Activated T-helper 1 cell treated with anti-CD3 and anti-CD28 coated beads, Interleukin-12 subunit alpha, Interleukin-12 subunit beta, Interleukin-2, Interleukin-4 antibody, amounts not matched to agents 30 ng/mL and 10 ng/mL and 1 ng/mL, durations not matched to agents 14 hours and 24 hours and 36 hours (primary cell): Measurements from ENCODE around the gene HOXD11. TPM values are rescaled to one million over a fixed set of nuclear protein-coding genes. Genes with fewer than 3 reads are reported as not detected.

ENCODE experiments used
- DNase-seq: peaks from one replicate; pipeline ENCODE4 v3.0.0; 2021; ENCODE audit warnings: low spot score
- H3K27ac Mint-ChIP-seq: one replicate; pipeline ENCODE4 v1.8.0; 2021; ENCODE audit warnings: mild to moderate bottlenecking, mixed read lengths
- H3K27me3 Mint-ChIP-seq: one replicate; pipeline ENCODE4 v1.8.0; 2022; ENCODE audit warnings: mild to moderate bottlenecking, moderate library complexity, mixed read lengths; ENCODE audit not compliant: insufficient read depth
- H3K36me3 Mint-ChIP-seq: one replicate; pipeline ENCODE4 v1.8.0; 2021; ENCODE audit warnings: low read depth, mixed read lengths
- H3K4me1 Mint-ChIP-seq: one replicate; pipeline ENCODE4 v1.8.0; 2021; ENCODE audit warnings: low read depth, mixed read lengths
- H3K4me3 Mint-ChIP-seq: one replicate; pipeline ENCODE4 v1.8.0; 2021; ENCODE audit warnings: mild to moderate bottlenecking, moderate library complexity, mixed read lengths
- H3K9me3 Mint-ChIP-seq: one replicate; pipeline ENCODE4 v1.8.0; 2021; ENCODE audit warnings: mixed read lengths
- intact Hi-C: fragments of 100-400 bp; cut with micrococcal nuclease; formaldehyde crosslinking; loops from one replicate; pipeline ENCODE4 v1.15.1; 2024
- total RNA-seq: library from RNA; stranded (reverse); gene quantifications from 2 replicates; pipeline ENCODE4 v1.2.3, GENCODE V29; 2022

HOXD11 gene
- not detected in 2 replicates for total RNA-seq

DNA sequence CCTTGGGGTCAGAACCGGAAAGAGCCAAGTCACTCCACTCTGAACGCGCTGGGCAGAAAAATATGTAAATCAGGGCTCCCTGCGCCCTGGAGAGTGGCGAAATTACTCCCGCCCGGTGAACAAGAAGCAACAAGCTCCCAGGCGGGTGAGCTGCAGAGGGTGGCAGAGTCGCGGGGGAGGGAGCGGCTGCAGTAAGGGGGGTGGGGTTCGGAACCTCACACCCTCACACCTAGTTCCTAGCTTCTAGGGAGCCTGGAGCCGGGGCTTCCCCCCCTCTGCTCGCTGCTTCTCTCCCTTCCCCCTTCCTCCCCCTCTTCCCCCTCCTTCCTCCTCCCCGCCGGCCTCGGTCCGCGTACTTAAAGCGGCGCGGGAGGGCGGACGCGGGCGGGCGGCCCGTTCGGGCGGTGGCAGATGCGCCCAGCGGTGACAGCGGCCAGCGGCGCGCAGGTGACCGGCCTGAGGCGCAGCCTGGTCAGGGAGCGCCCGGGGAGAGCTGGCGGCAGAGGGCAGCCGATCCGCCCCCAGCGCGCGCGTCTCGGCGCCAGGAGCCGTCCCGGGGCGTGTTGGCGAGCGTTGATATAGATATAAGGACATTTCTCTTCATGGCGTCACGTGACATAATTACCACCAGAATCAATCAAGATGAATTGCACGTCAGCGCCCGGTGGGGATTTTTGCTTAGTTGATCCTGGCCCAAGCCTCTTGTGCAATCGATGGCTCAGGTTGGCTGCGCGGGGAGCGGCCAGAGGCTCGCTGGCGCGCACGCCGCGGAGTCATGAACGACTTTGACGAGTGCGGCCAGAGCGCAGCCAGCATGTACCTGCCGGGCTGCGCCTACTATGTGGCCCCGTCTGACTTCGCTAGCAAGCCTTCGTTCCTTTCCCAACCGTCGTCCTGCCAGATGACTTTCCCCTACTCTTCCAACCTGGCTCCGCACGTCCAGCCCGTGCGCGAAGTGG, at the start of gene HOXD11:
Gene HOXD11 (plus strand): TSS at position 700 of the 959 bp plus-strand sequence. CDS start 76 bp downstream, at position 776.
- H3K4me1 Mint-ChIP-seq, result peaks cover 7% of the 10 kb centered on the region
- DNase-seq, result no peak
- peaks cover 3% of the 10 kb centered on the region for H3K36me3 Mint-ChIP-seq
- intact Hi-C loops, result no loop called here
- peaks cover 79% of the 10 kb centered on the region for H3K27me3 Mint-ChIP-seq
- peak within 1 kb of the TSS; percentile 59 for H3K27ac Mint-ChIP-seq
- no peaks in the 10 kb centered on the region for H3K9me3 Mint-ChIP-seq
- no peak within 1 kb of the TSS for H3K4me3 Mint-ChIP-seq

GRCh38 chr2:176063958-176064357, 43.1 kb upstream of the HOXD11 start:
- H3K9me3 Mint-ChIP-seq, result no peaks in the 10 kb centered on the region

DNA sequence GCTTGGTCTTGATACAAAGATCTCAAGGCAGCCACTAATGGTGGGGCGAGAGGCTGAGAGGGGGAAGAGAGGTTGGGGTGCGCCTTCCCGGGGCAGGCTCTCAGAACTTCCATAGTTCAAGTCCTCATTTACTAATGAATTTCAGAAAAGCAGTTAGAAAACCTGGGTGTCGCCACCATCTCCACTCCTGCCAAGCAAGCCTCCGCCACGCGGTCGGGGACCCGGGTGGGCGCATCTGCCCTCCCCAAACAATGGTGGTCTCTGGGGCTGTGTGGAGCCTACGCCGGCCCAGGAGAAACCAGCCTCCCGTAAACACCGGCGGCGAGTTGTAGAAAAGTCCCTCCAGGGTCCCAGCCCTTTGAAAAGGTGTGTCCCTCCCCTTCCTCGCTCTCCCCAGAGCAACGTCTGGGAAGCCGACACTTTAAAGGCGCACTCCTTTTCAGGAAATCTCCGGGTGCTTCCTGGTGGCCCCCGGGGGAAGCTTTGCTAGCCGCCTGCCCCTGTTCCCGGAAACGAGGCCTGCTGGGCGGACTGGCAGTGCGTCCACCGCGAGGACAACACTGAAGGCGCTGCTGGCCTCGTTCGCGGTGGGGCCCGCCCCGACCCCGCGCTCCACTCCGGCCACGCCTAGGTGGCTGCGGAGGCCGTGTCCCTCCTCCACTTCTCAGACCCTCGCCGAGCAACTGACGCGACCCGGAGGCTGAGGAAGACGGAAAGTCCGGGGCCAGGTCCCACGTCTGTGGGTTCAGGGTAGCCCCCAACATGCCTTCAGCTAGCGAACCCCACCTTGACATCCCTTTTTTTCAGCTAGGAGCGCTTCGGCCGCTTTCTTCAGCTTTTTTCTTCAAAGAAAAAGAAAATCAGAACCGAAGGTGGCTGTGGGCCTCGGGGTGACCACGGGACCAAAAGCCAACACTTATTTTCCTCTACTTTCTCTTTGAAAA, 40.2 kb upstream of the HOXD11 start:
- intact Hi-C loops, result loop anchor here (10.0 kb wide), 2 partner anchors 568 to 702 kb away; no protein-coding TSS in a partner anchor

More at GRCh38 chr2:176063958-176064357, 43.1 kb upstream of the HOXD11 start:
- no peak for DNase-seq
- intact Hi-C loops, result loop anchor here (10.0 kb wide), 2 partner anchors 571 to 699 kb away; no protein-coding TSS in a partner anchor
- no peaks in the 10 kb centered on the region for H3K36me3 Mint-ChIP-seq
- no peak overlapping the region for H3K4me3 Mint-ChIP-seq
- peaks cover 70% of the 10 kb centered on the region for H3K27me3 Mint-ChIP-seq
- no peak overlapping the region for H3K27ac Mint-ChIP-seq
- H3K4me1 Mint-ChIP-seq, result peaks cover 10% of the 10 kb centered on the region

GRCh38 chr2:176067589-176068418, 39.3 kb upstream of the HOXD11 start:
- intact Hi-C loops, result loop anchor here (10.0 kb wide), 2 partner anchors 567 to 703 kb away; no protein-coding TSS in a partner anchor
- no peak for DNase-seq

More for the DNA sequence above, 40.2 kb upstream of the HOXD11 start:
- peaks cover 81% of the 10 kb centered on the region for H3K27me3 Mint-ChIP-seq
- H3K4me1 Mint-ChIP-seq, result peaks cover 10% of the 10 kb centered on the region
- no peak for DNase-seq
- no peak overlapping the region for H3K27ac Mint-ChIP-seq
- no peak overlapping the region for H3K4me3 Mint-ChIP-seq
- H3K36me3 Mint-ChIP-seq, result no peaks in the 10 kb centered on the region
- H3K9me3 Mint-ChIP-seq, result no peaks in the 10 kb centered on the region

DNA sequence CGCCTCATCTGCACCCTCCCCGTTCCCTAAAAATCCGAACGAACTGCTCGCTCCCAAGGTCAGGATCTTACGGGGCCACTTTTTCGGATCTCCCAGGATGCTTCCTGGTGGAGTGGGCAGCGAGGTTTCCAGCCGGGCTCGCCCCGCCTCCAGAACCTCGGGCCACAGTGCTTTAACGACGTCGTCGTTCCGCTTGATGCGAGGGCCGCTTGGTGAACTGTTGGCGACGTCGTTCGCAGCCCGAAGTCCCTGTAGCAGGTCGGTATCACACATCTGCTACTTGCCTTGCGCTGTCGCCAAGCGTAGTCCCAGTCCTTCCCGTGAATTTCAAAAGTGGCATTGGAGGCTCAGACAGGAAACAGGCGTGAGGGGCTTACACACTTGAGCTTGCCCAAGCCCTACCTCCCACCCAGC, 38.7 kb upstream of the HOXD11 start:
- no peak overlapping the region for H3K4me3 Mint-ChIP-seq
- peaks cover 87% of the 10 kb centered on the region for H3K27me3 Mint-ChIP-seq
- H3K4me1 Mint-ChIP-seq, result peaks cover 10% of the 10 kb centered on the region
- DNase-seq, result no peak
- no peaks in the 10 kb centered on the region for H3K9me3 Mint-ChIP-seq
- no peaks in the 10 kb centered on the region for H3K36me3 Mint-ChIP-seq
- no peak overlapping the region for H3K27ac Mint-ChIP-seq
- intact Hi-C loops, result loop anchor here (10.0 kb wide), 2 partner anchors 566 to 704 kb away; no protein-coding TSS in a partner anchor

More at GRCh38 chr2:176067589-176068418, 39.3 kb upstream of the HOXD11 start:
- no peak overlapping the region for H3K27ac Mint-ChIP-seq
- H3K9me3 Mint-ChIP-seq, result no peaks in the 10 kb centered on the region
- H3K36me3 Mint-ChIP-seq, result no peaks in the 10 kb centered on the region
- peaks cover 10% of the 10 kb centered on the region for H3K4me1 Mint-ChIP-seq
- peaks cover 82% of the 10 kb centered on the region for H3K27me3 Mint-ChIP-seq
- H3K4me3 Mint-ChIP-seq, result no peak overlapping the region

GRCh38 chr2:176071330-176072291, 35.5 kb upstream of the HOXD11 start:
- Mint-ChIP-seq H3K4me3 (no peak overlapping the region), H3K4me1 (peaks cover 5% of the 10 kb centered on the region), H3K27ac (no peak overlapping the region), H3K9me3 (no peaks in the 10 kb centered on the region), H3K36me3 (no peaks in the 10 kb centered on the region), H3K27me3 (peaks cover 82% of the 10 kb centered on the region)
- DNase-seq, result no peak
- intact Hi-C loops, result no loop called here

DNA sequence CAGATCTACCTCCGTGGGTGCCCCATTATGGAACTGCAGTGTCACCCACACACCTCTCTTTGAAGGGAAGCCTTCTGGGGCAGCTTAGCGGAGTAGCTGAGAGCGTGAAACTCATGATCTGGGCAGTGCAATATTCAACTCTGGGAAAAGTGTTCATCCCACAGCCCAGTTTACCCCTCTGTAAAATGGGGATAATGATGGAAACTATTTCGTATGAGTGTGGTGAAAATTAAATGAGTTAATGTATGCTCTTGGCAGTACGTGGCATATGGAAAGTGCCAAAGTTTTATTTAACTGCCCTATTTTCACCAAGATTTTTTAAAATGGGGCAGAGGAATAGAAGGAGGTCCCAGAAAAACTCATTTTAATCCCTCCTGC, 34.8 kb upstream of the HOXD11 start:
- Mint-ChIP-seq H3K4me1 (peaks cover 5% of the 10 kb centered on the region), H3K27ac (no peak overlapping the region), H3K36me3 (no peaks in the 10 kb centered on the region), H3K27me3 (peaks cover 81% of the 10 kb centered on the region), H3K4me3 (no peak overlapping the region), H3K9me3 (no peaks in the 10 kb centered on the region)
- no peak for DNase-seq
- intact Hi-C loops, result no loop called here

- no peak for DNase-seq
These were observed 33.9 kb upstream of the HOXD11 start for GRCh38 chr2:176072951-176073904.

DNA sequence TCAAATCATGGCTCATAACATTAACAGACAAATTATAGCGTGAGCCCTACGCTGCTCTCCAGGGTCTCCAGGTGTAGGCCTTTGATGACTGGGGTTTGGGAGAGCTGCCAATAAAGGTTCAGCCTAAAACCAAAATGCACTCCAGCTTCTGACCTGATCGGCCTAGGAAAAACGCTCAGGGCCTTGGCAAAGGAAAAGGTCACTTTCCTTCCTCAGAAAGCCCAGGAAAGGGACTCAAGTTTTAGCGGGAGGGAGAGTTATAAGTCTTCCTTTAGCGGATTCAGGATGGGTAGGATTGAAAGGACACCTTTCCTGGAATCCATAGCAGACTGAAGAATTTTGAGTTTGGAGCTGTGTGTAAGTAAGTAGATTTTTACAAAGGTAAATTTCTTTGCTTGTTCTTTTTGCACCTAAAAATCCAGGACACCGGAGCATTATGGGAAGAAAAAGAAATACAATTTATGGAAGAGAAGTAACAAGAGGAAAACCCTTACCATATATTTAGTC, 32.1 kb upstream of the HOXD11 start:
- peaks cover 3% of the 10 kb centered on the region for H3K36me3 Mint-ChIP-seq
- intact Hi-C loops, result no loop called here
- peaks cover 77% of the 10 kb centered on the region for H3K27me3 Mint-ChIP-seq
- peaks cover 4% of the 10 kb centered on the region for H3K9me3 Mint-ChIP-seq
- DNase-seq, result no peak
- H3K27ac Mint-ChIP-seq, result no peak overlapping the region
- H3K4me3 Mint-ChIP-seq, result no peak overlapping the region
- H3K4me1 Mint-ChIP-seq, result no peaks in the 10 kb centered on the region

More at GRCh38 chr2:176072951-176073904, 33.9 kb upstream of the HOXD11 start:
- intact Hi-C loops, result no loop called here
- no peak overlapping the region for H3K27ac Mint-ChIP-seq
- peaks cover 5% of the 10 kb centered on the region for H3K4me1 Mint-ChIP-seq
- no peaks in the 10 kb centered on the region for H3K9me3 Mint-ChIP-seq
- H3K36me3 Mint-ChIP-seq, result no peaks in the 10 kb centered on the region
- no peak overlapping the region for H3K4me3 Mint-ChIP-seq
- H3K27me3 Mint-ChIP-seq, result peaks cover 77% of the 10 kb centered on the region

DNA sequence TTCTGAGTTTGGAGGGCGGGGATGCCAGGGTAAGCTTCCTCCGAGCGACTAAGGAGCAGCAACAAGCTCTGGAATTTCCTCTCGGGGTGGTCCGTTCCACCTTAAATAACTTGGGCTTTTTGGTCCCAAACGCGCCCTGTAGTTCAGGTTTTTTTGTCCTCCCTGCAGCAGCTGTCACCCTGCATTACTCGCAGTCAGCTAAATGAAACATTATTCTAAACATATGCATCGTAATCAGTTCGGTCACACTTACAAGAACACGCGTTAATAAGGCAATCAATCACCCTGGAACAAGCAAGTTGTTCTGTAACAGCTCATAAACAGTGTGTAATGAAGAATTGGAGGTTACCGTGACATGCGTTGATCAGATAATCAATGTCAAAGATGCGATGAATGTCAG, 31.6 kb upstream of the HOXD11 start:
- no peak overlapping the region for H3K4me3 Mint-ChIP-seq
- intact Hi-C loops, result no loop called here
- H3K36me3 Mint-ChIP-seq, result peaks cover 3% of the 10 kb centered on the region

More for the DNA sequence above, 31.6 kb upstream of the HOXD11 start:
- Mint-ChIP-seq H3K4me1 (no peaks in the 10 kb centered on the region), H3K27me3 (peaks cover 72% of the 10 kb centered on the region), H3K27ac (no peak overlapping the region), H3K9me3 (peaks cover 4% of the 10 kb centered on the region)
- DNase-seq, result no peak
